IPS-NIHi7 (cell line): ENCODE results near the gene CATSPER1.

Source experiments
- DNase-seq: peaks from one replicate; pipeline ENCODE4 v3.0.0; 2012; ENCODE audit warnings: mixed read lengths; ENCODE audit errors: extremely low spot score

The CATSPER1 gene

GRCh38 chr11:66002648-66003225, 23.5 kb downstream of the CATSPER1 start:
- no peak for DNase-seq

GRCh38 chr11:66001942-66002647, 24.2 kb downstream of the CATSPER1 start, which contains the start of the genes BANF1 and EIF1AD:
Gene BANF1, plus strand, starts transcription at chr11:66002503. Its CDS starts 748 bp downstream, at chr11:66003251.
Gene EIF1AD, minus strand, starts transcription at chr11:66002157. Its CDS starts 1,768 bp downstream, at chr11:66000389.
- peak; percentile 92 for DNase-seq

GRCh38 chr11:65997286-65997685, 29.0 kb downstream of the CATSPER1 start:
- no peak for DNase-seq

GRCh38 chr11:65992056-65992455, 34.2 kb downstream of the CATSPER1 start:
- no peak for DNase-seq

GRCh38 chr11:65988791-65989592, 37.3 kb downstream of the CATSPER1 start:
- DNase-seq: peak; percentile 93

- DNase-seq: no peak
These were observed 38.9 kb downstream of the CATSPER1 start for GRCh38 chr11:65987336-65987735.

GRCh38 chr11:65983589-65983987, 42.7 kb downstream of the CATSPER1 start:
- DNase-seq: no peak

- DNase-seq: no peak
These were observed 43.3 kb downstream of the CATSPER1 start for GRCh38 chr11:65982824-65983588.

- no peak for DNase-seq
These were observed 44.1 kb downstream of the CATSPER1 start for GRCh38 chr11:65981972-65982823.

GRCh38 chr11:65981101-65981740, 45.1 kb downstream of the CATSPER1 start:
- no peak for DNase-seq

GRCh38 chr11:65979261-65979759, 47.0 kb downstream of the CATSPER1 start:
- DNase-seq: no peak

- DNase-seq: no peak
These were observed 47.7 kb downstream of the CATSPER1 start for GRCh38 chr11:65978391-65979238.

- no peak for DNase-seq
These were observed 48.5 kb downstream of the CATSPER1 start for GRCh38 chr11:65977621-65978390.

GRCh38 chr11:65976216-65977176, 49.8 kb downstream of the CATSPER1 start:
- no peak for DNase-seq

- no peak for DNase-seq
These were observed 50.5 kb downstream of the CATSPER1 start for GRCh38 chr11:65975771-65976170.

GRCh38 chr11:65973439-65974110, 52.7 kb downstream of the CATSPER1 start:
- DNase-seq: no peak

- no peak for DNase-seq
These were observed 54.2 kb downstream of the CATSPER1 start for GRCh38 chr11:65972116-65972515.
